Embryonic facial prominence (tissue), 1 donor: ENCODE data around the gene TRIM15.
"Not testable (repeated sequence)": the region's sequence is repeated elsewhere in the genome, so short reads cannot be mapped to it uniquely, and the experiment has no call there.

ENCODE experiments used
- DNase-seq: peaks from one replicate; pipeline ENCODE4 v3.0.0-alpha.2; 2016; ENCODE audit errors: extremely low spot score

The TRIM15 gene

DNA sequence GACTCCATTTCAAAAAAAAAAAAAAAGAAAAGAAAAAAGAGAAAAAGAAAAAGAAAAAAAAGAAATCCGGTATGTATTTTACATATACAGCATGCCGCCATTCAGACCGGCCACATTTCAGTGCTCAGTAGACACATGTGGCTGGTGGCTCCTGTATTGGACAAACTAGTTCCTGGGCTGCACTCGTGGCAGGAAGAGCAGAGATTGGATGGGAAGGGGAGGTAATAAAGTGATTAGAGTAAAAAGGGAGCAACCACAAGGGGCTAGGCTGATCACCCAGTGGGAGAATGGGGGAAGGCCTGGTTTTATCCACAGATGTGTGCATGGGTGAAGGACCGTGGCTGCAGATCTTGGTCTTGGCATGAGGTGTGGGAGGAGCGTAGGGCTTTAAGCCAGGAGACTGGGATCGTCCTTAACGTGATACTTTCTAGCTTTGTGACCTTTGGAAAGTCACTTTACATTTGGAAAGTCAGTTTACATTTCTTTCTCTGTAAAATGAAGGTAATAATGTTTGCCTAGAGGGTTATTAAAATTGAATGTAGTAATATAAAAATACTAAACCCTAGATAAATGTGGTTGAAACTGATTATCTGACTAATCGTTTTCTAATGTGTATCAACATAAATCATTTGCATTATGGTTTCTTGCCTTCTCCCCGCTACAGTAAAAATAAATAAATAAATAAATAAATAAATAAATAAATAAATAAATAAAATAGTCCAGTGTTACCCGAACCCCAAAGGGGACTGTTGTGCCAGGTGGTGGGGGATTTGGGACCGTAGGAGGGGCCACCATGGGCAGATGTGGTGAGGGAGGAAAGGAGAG is 869 bp upstream of the TRIM15 start:
- DNase-seq, result no peak

DNA sequence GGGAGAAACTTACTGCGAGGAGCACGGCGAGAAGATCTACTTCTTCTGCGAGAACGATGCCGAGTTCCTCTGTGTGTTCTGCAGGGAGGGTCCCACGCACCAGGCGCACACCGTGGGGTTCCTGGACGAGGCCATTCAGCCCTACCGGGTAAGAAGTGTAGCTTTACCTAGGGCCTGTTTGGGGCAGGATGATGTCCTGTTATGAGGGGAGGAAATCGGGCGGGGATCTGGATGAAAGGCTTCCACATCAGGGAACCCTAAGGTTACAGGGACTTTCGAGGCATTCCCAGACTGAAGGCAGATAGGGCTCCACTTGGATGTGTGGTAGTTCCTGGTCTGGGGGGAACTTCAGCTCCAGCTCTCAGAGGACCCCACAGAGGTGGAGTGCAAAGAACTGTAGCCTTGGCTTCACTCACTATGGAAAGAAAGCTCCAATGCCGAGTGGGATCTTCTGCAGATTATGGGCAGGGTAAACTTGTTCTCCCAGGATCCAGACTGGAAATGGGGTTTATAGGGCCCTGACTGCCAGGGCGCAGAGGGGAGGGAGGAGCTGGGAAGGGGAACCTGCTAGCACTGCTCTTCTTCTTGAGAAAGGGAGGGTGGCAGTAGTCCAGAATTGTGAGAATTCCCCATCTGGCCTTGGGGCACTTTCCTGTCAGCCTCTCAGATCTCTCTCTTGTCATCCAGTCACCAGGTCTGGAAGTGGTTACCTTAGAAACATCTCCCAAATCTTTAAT is 740 bp downstream of the TRIM15 start:
- DNase-seq, result no peak

DNA sequence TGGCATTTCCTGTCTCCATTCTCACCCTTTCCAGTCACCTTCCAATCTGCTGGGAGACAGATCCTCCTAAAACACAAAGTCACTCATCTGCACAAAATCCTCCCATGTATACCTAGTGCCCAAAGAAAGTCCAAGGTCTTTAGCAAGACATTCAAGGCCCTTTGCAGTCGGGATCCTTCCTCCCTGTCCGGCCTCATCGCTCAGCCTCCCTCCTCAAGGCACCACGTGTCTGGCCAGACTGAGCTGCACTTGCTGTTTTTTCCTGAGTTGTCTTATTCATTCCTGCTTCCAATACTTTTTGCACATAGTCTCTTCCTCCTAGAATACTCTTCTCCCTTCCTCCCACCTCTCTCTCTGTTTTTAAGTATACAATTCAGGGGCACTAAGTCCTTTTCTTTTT is 1.4 kb downstream of the TRIM15 start:
- DNase-seq, result no peak

DNA sequence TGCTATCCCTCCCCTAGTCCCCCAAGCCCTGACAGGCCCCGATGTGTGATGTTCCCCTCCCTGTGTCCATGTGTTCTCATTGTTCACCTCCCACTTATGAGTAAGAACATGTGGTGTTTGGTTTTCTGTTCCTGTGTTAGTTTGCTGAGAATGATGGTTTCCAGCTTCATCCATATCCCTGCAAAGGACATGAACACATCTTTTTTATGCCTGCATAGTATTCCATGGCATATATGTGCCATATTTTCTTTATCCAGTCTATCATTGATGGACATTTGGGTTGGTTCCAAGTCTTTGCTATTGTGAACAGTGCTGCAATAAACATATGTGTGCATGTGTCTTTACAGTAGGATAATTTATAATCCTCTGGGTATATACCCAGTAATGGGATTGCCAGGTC is 1.9 kb downstream of the TRIM15 start:
- DNase-seq, result not testable (repeated sequence)

DNA sequence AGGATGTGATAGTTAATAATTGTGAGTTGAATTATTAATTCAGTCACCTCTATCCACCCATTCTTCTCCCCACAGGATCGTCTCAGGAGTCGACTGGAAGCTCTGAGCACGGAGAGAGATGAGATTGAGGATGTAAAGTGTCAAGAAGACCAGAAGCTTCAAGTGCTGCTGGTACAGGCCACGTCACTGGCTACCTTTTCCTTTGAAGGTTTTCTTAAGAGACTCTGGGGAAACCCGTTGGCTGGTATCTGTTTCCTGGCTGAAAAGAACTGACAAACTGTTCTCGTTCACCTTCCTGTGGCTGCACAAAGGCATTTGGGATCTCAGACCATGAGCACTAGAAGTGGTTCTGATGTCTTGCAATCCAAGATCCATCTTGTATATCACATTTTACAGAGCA is 3.8 kb downstream of the TRIM15 start:
- no peak for DNase-seq

DNA sequence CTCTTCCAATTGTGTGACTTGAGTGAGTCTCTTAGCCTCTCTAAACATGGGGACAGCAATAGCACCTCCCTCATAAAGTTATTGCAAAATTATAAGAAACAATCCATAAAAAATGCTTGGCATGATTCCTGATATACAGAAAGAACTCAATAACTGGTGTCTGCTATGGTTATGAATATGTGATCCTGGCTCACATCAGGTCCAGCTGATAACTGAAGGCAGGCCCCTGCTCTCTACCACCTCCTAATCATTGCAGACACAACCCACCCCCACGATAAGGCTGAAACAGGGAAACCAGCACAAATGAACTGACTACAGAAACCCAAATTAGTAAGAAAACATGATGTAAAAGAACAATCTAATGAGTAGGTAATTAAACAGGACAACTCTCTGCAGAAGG is 5.4 kb downstream of the TRIM15 start:
- DNase-seq, result no peak

DNA sequence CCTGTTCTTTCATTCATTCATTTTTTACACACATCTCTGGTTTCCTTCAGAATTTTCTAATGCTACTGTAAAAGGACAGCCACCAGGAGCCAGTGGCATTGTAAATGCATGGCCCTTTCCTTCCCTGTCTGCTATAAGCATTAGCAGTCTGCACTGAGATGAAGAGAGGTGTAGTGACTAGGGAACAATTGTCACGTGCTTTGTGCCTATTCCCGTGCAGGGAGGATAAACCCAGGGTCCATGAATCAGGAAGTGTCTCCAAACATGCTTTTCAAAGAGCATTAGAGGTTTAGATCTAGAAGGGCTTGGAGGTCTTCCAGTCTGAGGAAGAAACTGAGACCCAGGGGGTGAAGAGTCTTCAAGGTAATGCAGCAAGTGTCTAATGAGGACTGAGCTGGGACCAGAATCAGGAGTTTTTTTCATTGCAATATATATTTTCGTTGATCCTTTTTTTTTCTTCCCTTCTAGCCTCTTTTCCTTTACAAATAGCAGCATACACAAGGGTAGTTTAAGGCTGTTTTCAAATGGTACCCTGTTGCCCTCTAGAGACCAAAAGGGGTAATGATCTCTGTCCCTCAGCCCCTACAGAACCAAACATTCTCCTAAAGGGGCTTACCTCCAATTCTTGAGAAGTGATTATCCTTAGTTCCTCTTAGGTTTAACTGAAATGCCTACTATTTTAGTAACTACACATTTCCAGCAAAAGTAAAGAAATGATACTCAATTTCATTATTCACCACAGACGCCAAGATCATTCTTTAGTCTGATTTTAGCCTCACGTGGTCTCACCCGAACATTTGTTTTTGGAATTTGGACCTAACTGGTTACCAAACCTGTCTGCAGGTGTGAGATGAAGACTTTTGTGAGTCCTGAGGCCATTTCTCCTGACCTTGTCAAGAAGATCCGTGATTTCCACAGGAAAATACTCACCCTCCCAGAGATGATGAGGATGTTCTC is 6.6 kb downstream of the TRIM15 start:
- no peak for DNase-seq

DNA sequence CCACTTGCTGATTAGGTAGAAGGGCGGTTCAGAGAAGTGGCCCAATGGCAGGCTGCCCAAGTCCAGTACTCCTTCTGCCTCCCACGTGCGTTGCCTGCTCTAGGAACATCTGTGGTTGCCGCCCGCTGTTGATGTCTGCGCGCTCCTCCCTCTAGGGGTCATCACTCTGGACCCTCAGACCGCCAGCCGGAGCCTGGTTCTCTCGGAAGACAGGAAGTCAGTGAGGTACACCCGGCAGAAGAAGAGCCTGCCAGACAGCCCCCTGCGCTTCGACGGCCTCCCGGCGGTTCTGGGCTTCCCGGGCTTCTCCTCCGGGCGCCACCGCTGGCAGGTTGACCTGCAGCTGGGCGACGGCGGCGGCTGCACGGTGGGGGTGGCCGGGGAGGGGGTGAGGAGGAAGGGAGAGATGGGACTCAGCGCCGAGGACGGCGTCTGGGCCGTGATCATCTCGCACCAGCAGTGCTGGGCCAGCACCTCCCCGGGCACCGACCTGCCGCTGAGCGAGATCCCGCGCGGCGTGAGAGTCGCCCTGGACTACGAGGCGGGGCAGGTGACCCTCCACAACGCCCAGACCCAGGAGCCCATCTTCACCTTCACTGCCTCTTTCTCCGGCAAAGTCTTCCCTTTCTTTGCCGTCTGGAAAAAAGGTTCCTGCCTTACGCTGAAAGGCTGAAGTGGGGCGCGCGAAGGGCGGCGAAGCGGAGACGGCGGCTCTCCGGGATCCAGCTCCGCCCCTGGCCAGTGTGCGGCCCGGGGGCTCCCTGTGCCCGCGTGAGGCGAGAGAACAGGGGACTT is 8.5 kb downstream of the TRIM15 start:
- DNase-seq, result no peak

DNA sequence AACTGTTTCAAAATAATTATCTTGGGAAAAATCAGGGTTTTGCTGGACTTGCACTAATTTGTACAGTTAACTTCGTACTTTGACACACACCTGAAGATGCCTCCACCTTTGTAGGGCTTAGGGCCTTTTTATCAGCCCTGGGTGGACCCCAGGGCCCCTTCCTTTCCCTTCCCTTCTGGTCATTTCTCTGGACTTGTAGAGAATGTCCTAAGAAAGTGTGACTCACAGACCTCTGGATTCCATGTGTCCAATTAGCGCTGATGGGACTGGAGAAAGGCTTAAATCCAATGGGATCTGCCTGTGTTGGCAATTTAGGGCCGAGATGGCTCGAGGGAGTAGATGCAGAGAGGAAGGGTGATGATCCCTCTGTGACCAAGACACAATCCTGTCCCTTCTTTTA is 9.3 kb downstream of the TRIM15 start:
- DNase-seq, result no peak

DNA sequence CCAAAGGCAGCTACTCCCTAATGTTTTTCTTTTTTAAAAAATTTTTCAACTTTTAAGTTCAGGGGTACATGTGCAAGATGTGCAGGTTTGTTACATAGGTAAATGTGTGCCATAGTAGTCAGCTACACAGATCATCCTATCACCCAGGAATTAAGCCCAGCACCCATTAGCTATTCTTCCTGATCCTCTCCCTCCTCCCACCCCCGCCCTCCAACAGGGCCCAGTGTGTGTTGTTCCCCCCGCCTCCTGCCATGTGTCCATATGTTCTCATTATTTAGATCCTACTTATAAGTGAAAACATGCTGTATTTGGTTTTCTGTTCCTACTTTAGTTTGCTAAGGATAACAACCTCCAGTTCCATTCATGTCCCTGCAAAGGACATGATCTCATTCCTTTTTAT is 12.4 kb downstream of the TRIM15 start:
- no peak for DNase-seq

DNA sequence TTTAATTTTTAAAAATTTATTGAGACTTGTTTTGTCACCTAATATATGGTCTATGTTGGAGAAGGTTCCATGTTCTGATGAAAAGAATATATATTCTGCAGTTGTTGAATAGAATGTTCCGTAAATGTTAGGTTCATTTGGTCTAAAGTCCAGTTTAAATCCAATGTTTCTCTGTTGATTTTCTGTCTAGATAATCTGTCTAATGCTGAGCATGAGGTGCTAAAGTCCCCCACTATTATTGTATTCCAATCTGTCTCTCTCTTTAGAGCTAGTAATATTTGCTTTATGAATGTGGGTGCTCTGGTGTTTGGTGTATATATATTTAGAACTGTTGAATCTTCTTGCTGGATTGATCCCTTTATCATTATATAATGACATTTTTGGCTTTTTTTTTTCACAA is 15.5 kb downstream of the TRIM15 start:
- no peak for DNase-seq

DNA sequence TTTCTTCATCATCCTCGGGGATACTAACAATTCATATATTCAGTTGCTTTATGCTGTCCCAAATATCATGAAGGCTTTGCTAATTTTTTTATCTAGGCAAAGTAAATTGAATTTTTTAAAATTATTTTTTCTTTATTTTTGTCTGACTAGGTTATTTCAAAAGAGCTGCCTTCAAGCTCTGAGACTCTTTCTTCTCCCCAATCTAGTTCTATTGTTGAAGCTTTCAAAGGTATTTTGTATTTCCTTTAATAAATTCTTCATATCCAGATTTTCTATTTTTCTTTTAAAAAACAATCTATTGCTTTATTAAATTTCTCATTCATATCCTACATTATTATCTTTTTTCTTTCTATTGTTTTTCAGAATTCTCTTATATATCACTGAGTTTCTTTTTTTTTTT is 16.8 kb downstream of the TRIM15 start:
- DNase-seq, result no peak

DNA sequence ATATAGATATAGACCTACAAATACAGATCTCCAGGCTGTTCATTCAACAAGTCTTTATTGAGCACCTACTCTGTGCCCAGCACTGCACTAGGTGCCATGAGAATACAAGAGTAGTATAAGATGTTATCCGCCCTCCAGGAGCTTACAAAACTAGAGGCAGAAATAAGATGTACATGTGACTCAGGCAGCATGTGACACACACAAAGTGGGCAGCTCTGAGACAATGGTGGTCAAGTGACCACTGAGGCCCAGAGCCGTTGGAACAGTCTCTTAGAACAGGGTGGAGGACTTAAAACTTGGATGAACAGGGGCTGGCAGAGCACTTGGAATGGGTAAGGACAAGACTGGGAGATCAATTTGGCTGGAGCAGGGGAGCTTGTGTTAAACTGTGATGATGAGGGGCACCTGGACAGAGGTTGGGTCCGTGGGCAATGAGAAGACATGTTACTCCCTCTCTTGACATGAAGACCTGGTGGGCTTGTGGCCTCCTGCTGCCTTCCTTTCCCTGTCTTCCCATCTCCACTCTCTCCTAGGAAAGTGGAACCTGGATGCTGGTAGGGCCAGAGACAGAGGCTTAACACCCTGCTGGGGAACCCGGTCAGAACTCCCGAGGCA is 21.2 kb downstream of the TRIM15 start:
- no peak for DNase-seq

DNA sequence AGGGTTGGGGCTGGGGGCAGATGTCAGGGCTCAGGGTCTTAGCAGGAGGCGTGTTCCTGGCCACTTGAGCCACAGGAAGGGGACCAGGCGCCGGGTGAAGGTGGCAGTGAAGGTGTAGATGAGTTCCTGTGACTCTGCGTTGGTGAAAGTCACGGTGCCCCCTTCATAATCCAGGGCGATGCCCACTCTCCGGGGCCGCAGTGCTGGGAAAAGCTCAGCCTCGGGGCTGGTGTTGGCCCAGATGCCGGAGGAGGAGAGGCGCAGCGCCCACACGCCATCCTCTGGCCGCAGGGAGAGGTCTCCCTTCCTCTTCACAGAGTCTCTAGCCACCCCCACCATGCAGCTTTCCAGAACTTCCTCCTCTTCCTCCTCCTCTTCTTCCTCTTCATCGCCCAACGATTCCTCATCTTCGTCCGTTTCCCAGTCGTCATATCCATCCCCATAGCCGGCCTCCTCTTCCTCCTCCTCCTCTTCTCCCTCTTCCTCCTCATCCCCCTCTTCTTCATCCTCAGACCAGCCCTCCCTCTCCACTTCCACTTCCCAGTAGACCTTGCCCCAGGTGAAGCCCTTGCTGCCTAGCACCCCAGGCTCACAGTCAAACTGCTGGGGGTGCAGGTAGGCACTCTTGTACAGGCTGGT is 22.6 kb downstream of the TRIM15 start:
- DNase-seq, result no peak

DNA sequence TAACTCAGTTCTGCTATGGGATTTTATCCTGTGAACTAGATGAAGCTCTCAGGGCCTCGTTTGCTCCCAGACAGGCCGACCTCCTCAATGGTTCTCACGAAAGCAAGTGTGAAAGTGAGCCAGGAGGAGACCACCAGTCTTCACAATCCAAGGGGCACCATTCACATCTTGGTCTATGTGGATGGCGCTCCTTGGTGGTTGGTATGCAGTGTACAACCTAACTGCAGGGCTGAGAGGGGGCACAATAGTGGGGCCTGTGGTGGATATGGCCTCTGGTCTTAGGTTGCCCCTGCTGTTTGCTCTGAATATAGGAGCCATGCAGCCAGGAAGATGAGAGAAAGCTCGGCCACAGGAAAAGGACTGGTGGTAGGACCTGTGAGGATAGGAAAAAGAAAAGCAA is 25.2 kb downstream of the TRIM15 start:
- no peak for DNase-seq

DNA sequence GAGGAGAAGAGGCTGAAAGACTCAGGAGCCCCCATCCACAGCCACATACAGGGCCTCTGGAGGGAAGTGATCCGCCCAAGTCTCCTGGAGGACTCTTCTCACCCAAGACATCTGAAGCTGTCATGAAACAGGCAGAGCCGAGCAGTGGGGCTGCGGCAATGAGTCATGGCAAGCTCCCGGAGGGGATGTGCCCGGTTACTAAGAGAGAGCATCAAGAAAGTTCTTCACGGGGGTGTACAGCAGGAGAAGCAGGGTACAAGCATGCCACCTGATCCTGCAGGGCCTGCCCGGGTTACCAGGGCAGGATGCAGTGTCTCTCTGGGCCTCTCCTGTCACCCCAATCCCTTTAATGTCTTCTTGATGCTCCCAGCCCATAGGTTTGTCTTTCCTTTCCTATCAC is 28.7 kb downstream of the TRIM15 start:
- DNase-seq, result no peak

DNA sequence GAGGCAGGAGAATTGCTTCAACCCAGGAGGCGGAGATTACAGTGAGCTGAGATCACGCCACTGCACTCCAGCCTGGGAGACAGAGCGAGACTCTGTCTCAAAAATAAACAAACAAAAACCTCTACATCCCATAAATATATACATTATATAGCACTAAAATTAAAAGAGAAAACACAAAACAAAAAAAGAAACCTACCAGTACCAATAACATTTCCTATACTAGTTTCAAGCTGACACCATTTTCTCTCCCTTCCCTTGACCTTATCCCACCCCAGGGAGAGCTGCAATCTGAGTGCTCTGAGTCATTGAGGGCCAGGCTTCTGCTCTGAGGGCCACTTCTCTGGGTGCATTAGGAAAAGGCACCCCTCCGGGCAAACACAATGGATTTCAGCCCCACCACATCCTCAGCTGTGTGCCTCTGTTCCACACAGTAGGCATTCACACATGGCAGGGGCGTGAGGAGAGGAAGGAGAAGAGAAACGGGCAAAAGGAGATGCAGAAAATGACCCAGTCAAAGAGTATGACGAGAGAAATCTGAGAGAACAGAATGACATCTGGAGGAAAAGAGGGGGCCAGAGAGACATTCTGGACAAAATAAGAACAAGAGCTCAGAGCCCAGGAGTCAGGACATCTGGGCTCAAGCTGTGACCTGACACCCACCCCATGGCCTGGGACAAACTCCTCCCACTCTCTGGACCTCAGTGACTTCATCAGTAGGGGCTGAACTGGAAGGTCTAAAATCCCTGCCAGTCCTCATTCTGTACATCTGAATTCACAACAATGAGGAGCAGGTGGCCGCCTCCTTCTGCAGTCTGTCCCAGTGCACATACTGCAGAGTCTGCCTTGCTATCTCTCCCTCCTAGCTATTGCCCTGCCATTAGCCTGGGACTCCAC is 31.7 kb downstream of the TRIM15 start:
- DNase-seq, result no peak

DNA sequence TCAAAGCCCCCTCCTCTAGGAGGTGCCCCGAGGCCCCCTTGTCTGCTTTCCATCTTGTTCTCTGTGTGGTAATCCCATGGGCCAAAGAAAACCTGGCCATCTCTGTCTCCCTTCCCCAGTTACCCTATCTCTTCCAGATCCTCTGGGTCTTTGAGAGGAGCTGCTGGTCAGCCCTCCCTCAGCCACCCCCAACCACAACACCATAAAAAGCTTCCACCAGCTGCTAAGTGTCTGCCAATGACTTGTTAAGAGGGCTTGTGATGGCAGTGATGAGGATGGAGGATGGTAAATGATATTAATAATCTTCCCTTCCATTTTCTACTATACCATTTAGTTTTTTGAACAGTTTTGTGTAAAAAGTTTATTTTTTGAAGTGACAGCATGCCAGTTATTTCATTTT is 32.6 kb downstream of the TRIM15 start:
- DNase-seq, result no peak

DNA sequence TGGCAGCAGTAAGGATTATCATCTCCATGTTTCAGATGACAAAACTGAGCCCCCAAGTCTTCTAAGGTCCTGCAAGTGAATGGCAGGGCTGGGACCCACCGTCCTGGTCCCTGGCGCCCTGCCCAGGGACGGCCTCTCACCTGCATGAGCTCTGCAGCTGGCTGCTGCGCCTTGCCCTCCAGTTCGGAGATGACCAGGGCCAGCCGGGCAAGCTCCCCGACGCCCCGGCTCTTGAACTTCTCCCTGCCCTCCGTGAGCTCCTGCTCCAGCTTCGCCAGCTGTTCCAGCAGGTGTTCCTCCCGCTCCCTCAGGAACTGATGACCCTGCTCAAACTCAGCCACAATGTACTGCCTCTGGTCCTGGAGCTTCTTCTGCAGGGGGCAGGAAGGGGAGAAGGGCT is 33.0 kb downstream of the TRIM15 start:
- DNase-seq, result no peak
